Activated gamma-delta T cell (primary cell): ENCODE data around the gene METTL23.
"Not testable (repeated sequence)": the region's sequence is repeated elsewhere in the genome, so short reads cannot be mapped to it uniquely, and the experiment has no call there.

Source experiments
- DNase-seq: peaks from one replicate; lab custom pipeline; 2025; lab: John Stamatoyannopoulos, UW

METTL23 gene

GRCh38 chr17:76695059-76695831 is 31.4 kb upstream of the METTL23 start:
- DNase-seq: no peak

- DNase-seq: no peak
Observed at GRCh38 chr17:76696763-76697701, 29.6 kb upstream of the METTL23 start.

- no peak for DNase-seq
Observed at GRCh38 chr17:76697702-76698465, 28.8 kb upstream of the METTL23 start.

GRCh38 chr17:76698466-76698977 is 28.1 kb upstream of the METTL23 start:
- not testable (repeated sequence) for DNase-seq

- DNase-seq: no peak
Observed at GRCh38 chr17:76700270-76700616, 26.4 kb upstream of the METTL23 start.

- no peak for DNase-seq
Observed at GRCh38 chr17:76700617-76701470, 25.8 kb upstream of the METTL23 start.

GRCh38 chr17:76701471-76701967 is 25.1 kb upstream of the METTL23 start:
- DNase-seq: no peak

- no peak for DNase-seq
Observed at GRCh38 chr17:76702076-76702475, 24.6 kb upstream of the METTL23 start.

GRCh38 chr17:76702941-76703637 is 23.6 kb upstream of the METTL23 start:
- no peak for DNase-seq

GRCh38 chr17:76704805-76705204 is 21.8 kb upstream of the METTL23 start:
- DNase-seq: no peak

- DNase-seq: no peak
Observed at GRCh38 chr17:76706817-76707216, 19.8 kb upstream of the METTL23 start.

GRCh38 chr17:76707985-76708807 is 18.4 kb upstream of the METTL23 start:
- no peak for DNase-seq

GRCh38 chr17:76709077-76709950 is 17.3 kb upstream of the METTL23 start:
- no peak for DNase-seq

- not testable (repeated sequence) for DNase-seq
Observed at GRCh38 chr17:76709951-76710862, 16.4 kb upstream of the METTL23 start.

GRCh38 chr17:76710863-76711611 is 15.6 kb upstream of the METTL23 start, which contains the start of gene MXRA7:
MXRA7 (minus strand) TSS chr17:76710965; CDS start chr17:76710946, 19 bp downstream.
- DNase-seq: peak; percentile 66

GRCh38 chr17:76712321-76712720 is 14.3 kb upstream of the METTL23 start:
- not testable (repeated sequence) for DNase-seq
